RWPE2 (cell line): ENCODE results near the gene PAPPA.
A peak's percentile ranks its signal among the peaks of the same experiment; 100 is the strongest.

Experiments
- ATAC-seq: fragments of 200-7000 bp; cut with Tn5 transposase; 3 replicates; pipeline ENCODE4 v1.9.1; 2021; ENCODE audit warnings: low read depth
- DNase-seq: peaks from one replicate; pipeline ENCODE4 v3.0.0-alpha.2; 2020; ENCODE audit warnings: low spot score
- H3K27ac ChIP-seq: fragments of 450-650 bp; 2 replicates; pipeline ENCODE4 v1.5.1; 2017; ENCODE audit warnings: mild to moderate bottlenecking; ENCODE audit not compliant: poor library complexity, severe bottlenecking
- H3K27me3 ChIP-seq: fragments of 250-450 bp; sonication (Bioruptor Pico); 2 replicates; pipeline ENCODE4 v1.5.1; 2021; ENCODE audit warnings: mild to moderate bottlenecking, moderate library complexity; ENCODE audit not compliant: insufficient read depth, poor library complexity, severe bottlenecking
- H3K36me3 ChIP-seq: fragments of 250-450 bp; sonication (Bioruptor Pico); 2 replicates; pipeline ENCODE4 v1.5.1; 2020; ENCODE audit warnings: low read depth, mild to moderate bottlenecking, moderate library complexity
- H3K4me1 ChIP-seq: fragments of 250-450 bp; sonication (Bioruptor Pico); 2 replicates; pipeline ENCODE4 v1.5.1; 2021; ENCODE audit warnings: mild to moderate bottlenecking, moderate library complexity; ENCODE audit not compliant: insufficient read depth, poor library complexity, severe bottlenecking
- H3K4me3 ChIP-seq: fragments of 250-450 bp; sonication (Bioruptor Pico); 2 replicates; pipeline ENCODE4 v1.5.1; 2021; ENCODE audit warnings: mild to moderate bottlenecking, moderate library complexity; ENCODE audit not compliant: severe bottlenecking
- H3K9me3 ChIP-seq: fragments of 250-450 bp; sonication (Bioruptor Pico); 2 replicates; pipeline ENCODE4 v1.5.1; 2021; ENCODE audit warnings: mild to moderate bottlenecking, moderate library complexity; ENCODE audit not compliant: severe bottlenecking
- CTCF ChIP-seq: fragments of 450-650 bp; IDR thresholded peaks from one replicate; pipeline ENCODE4 v1.5.1; 2017; ENCODE audit warnings: mild to moderate bottlenecking, moderate library complexity; ENCODE audit not compliant: poor library complexity, severe bottlenecking

PAPPA gene

GRCh38 chr9:116304761-116305160, 151.2 kb downstream of the PAPPA start:
- ATAC-seq (no peak), DNase-seq (no peak)
- no peak for TF ChIP-seq CTCF
- no peaks in the 10 kb centered on the region for H3K36me3 ChIP-seq
- no peaks in the 10 kb centered on the region for H3K9me3 ChIP-seq
- H3K27me3 ChIP-seq = no peaks in the 10 kb centered on the region
- H3K27ac ChIP-seq = no peak overlapping the region
- H3K4me1 ChIP-seq = no peaks in the 10 kb centered on the region
- no peak overlapping the region for H3K4me3 ChIP-seq

- Histone ChIP-seq H3K4me1 (no peaks in the 10 kb centered on the region), H3K9me3 (no peaks in the 10 kb centered on the region), H3K36me3 (no peaks in the 10 kb centered on the region), H3K27ac (no peak overlapping the region), H3K27me3 (no peaks in the 10 kb centered on the region), H3K4me3 (no peak overlapping the region)
- DNase-seq (no peak), ATAC-seq (no peak)
- no peak for TF ChIP-seq CTCF
Measured at GRCh38 chr9:116308076-116308475, 154.5 kb downstream of the PAPPA start.

- Histone ChIP-seq H3K4me3 (no peak overlapping the region), H3K27ac (no peak overlapping the region), H3K4me1 (no peaks in the 10 kb centered on the region), H3K36me3 (no peaks in the 10 kb centered on the region), H3K9me3 (no peaks in the 10 kb centered on the region), H3K27me3 (no peaks in the 10 kb centered on the region)
- TF ChIP-seq CTCF = no peak
- DNase-seq (no peak), ATAC-seq (no peak)
Measured at GRCh38 chr9:116309900-116310611, 156.5 kb downstream of the PAPPA start.

- H3K4me3 ChIP-seq = no peak overlapping the region
- no peak for ATAC-seq
- no peaks in the 10 kb centered on the region for H3K36me3 ChIP-seq
- H3K9me3 ChIP-seq = no peaks in the 10 kb centered on the region
- no peaks in the 10 kb centered on the region for H3K4me1 ChIP-seq
- H3K27me3 ChIP-seq = no peaks in the 10 kb centered on the region
- DNase-seq = no peak
- TF ChIP-seq CTCF = no peak
- H3K27ac ChIP-seq = no peak overlapping the region
Measured at GRCh38 chr9:116312221-116312620, 158.6 kb downstream of the PAPPA start.

GRCh38 chr9:116313638-116314037, 160.0 kb downstream of the PAPPA start:
- no peaks in the 10 kb centered on the region for H3K27me3 ChIP-seq
- no peak for ATAC-seq
- no peaks in the 10 kb centered on the region for H3K9me3 ChIP-seq
- no peaks in the 10 kb centered on the region for H3K36me3 ChIP-seq
- no peaks in the 10 kb centered on the region for H3K4me1 ChIP-seq
- peak; percentile 7 for TF ChIP-seq CTCF
- H3K4me3 ChIP-seq = no peak overlapping the region
- DNase-seq = no peak
- H3K27ac ChIP-seq = no peak overlapping the region
